Gastrocnemius medialis (tissue), 4 donors: ENCODE measurements around the gene RYR3. TPM values are rescaled to one million over a fixed set of nuclear protein-coding genes. Genes with fewer than 3 reads are reported as not detected.
A peak's percentile ranks its signal among the peaks of the same experiment; 100 is the strongest.

Source experiments
- ATAC-seq, 2 donors: fragments of 150-250 bp; one replicate each; pipeline ENCODE4 v1.9.1; 2016
- DNase-seq, 2 donors: peaks; one replicate each; pipeline ENCODE4 v3.0.0-alpha.2; 2019
- H3K27ac ChIP-seq, 4 donors: fragments of 200-600 bp; sonication (generic); 1 replicate in 1 of 4; 2 replicates in 3 of 4; pipeline ENCODE4 v1.5.1; 2016 to 2018; ENCODE audit warnings: mild to moderate bottlenecking in 2 of 4, moderate library complexity in 1 of 4
- H3K27me3 ChIP-seq, 3 donors: fragments of 200-600 bp; sonication (generic) in 2 of 3; 1 replicate in 1 of 3; 2 replicates in 2 of 3; pipeline versions ENCODE4 v1.5.1 to v1.6.0; 2016 to 2019; ENCODE audit warnings: mild to moderate bottlenecking in 1 of 3, moderate library complexity in 1 of 3
- H3K36me3 ChIP-seq, 2 donors: fragments of 200-600 bp; sonication (generic) in 1 of 2; one replicate each; pipeline ENCODE4 v1.5.1; 2017 to 2018
- H3K4me1 ChIP-seq, 2 donors: fragments of 200-600 bp; sonication (generic) in 1 of 2; one replicate each; pipeline ENCODE4 v1.5.1; 2016 to 2017; ENCODE audit warnings: mild to moderate bottlenecking in 2 of 2
- H3K4me3 ChIP-seq, 4 donors: fragments of 200-600 bp; sonication (generic) in 3 of 4; 1 replicate in 1 of 4; 2 replicates in 3 of 4; pipeline ENCODE4 v1.5.1; 2016 to 2019; ENCODE audit warnings: mild to moderate bottlenecking in 2 of 4
- H3K9me3 ChIP-seq, 3 donors: fragments of 200-600 bp; sonication (generic) in 2 of 3; 1 replicate in 1 of 3; 2 replicates in 2 of 3; pipeline ENCODE4 v1.5.1; 2016 to 2019
- CTCF ChIP-seq, 5 experiments: fragments of 450-650 bp in 3 of 5; fragments of 200-600 bp in 2 of 5; sonication (generic) in 2 of 5; IDR thresholded peaks in 4 of 5; conservative IDR thresholded peaks in 1 of 5; 1 replicate in 4 of 5; 2 replicates in 1 of 5; pipeline ENCODE4 v1.5.1; 2016 to 2019; ENCODE audit warnings: antibody characterized with exemption in 5 of 5, mild to moderate bottlenecking in 3 of 5, moderate library complexity in 3 of 5
- POLR2A ChIP-seq, 2 donors: fragments of 450-650 bp; IDR thresholded peaks; one replicate each; pipeline ENCODE4 v1.6.1; 2017; ENCODE audit warnings: antibody characterized with exemption in 2 of 2, mild to moderate bottlenecking in 2 of 2, moderate library complexity in 2 of 2
- in situ Hi-C, 4 donors: fragments of 200-750 bp; cut with MboI; loops; one replicate each; pipeline versions ENCODE4 v1.15.0 to v1.8.0; 2017; ENCODE audit warnings: low sequenced_read_pairs in 4 of 4
- intact Hi-C: fragments of 100-400 bp; cut with DNase I; formaldehyde crosslinking; loops from one replicate; pipeline ENCODE4 v1.15.1; 2023; ENCODE audit warnings: low total_unique reads
- total RNA-seq, 4 donors: library from RNA; depleted of rRNA; stranded (reverse); fragments of >200 nt; gene quantifications; one replicate each; pipeline versions ENCODE4 v1.1.0 to v1.2.3, GENCODE V29; 2016

Gene RYR3
- total RNA-seq, 4 donors from 2014 or later: 7.6 to 30.9 (median 20.6) TPM

DNA sequence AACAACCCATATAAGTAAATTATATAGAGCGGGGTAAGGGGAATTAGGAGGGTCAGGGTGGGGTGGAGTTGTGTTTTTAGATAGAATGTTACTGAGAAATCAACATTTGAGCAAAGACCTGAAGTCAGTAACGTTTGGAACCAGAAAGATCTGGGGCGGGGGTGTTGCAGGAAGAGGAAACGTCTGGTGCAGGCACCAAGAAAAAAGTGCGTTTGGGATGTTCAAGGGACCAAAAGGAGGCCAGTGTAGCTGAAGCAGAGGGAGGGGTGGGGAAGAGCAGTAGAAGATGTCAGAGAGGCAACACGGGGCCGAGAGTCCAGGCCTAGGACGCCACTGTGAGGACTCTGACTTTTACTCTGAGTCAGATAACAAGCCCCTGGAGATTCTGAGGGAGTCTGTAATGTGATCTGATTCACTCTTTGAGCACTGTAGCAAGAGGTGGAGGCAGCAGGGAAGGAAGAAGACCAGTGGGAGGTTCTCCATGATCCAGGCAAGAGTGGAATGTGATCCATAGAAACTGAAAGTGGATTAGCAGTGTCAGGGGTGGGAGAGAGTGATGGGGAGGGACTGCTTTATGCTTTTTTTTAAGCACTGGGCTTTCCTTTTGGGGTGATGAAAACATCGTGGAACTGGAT, 478.3 kb downstream of the RYR3 start:
- in situ Hi-C loops: no loop called here
- intact Hi-C loops: no loop called here
- no peak for ATAC-seq
- no peaks in the 10 kb centered on the region for H3K9me3 ChIP-seq
- DNase-seq: no peak
- H3K36me3 ChIP-seq: no peaks in the 10 kb centered on the region
- no peaks in the 10 kb centered on the region for H3K27me3 ChIP-seq
- H3K4me3 ChIP-seq: no peak overlapping the region
- no peak for TF ChIP-seq CTCF (IDR thresholded peaks at IDR 0.05 in 4 of 5, conservative IDR thresholded peaks at IDR 0.05 in 1 of 5)
- no peak for TF ChIP-seq POLR2A (IDR thresholded peaks at IDR 0.05)
- no peak overlapping the region for H3K27ac ChIP-seq
- H3K4me1 ChIP-seq: no peaks in the 10 kb centered on the region

GRCh38 chr15:33794453-33794852, 483.7 kb downstream of the RYR3 start:
- Histone ChIP-seq H3K4me3 (no peak overlapping the region), H3K36me3 (no peaks in the 10 kb centered on the region), H3K27ac (no peak overlapping the region), H3K4me1 (no peaks in the 10 kb centered on the region), H3K27me3 (no peaks in the 10 kb centered on the region), H3K9me3 (no peaks in the 10 kb centered on the region)
- in situ Hi-C loops (no loop called here), intact Hi-C loops (no loop called here)
- TF ChIP-seq CTCF (IDR thresholded peaks at IDR 0.05 in 4 of 5, conservative IDR thresholded peaks at IDR 0.05 in 1 of 5) (no peak), POLR2A (IDR thresholded peaks at IDR 0.05) (no peak)
- DNase-seq (no peak), ATAC-seq (no peak)

GRCh38 chr15:33795070-33795469, 484.3 kb downstream of the RYR3 start:
- in situ Hi-C loops: no loop called here
- H3K4me3 ChIP-seq: no peak overlapping the region
- no peak overlapping the region for H3K27ac ChIP-seq
- H3K9me3 ChIP-seq: no peaks in the 10 kb centered on the region
- intact Hi-C loops: no loop called here
- no peaks in the 10 kb centered on the region for H3K4me1 ChIP-seq
- H3K36me3 ChIP-seq: no peaks in the 10 kb centered on the region
- DNase-seq (no peak), ATAC-seq (no peak)
- no peaks in the 10 kb centered on the region for H3K27me3 ChIP-seq
- TF ChIP-seq POLR2A (IDR thresholded peaks at IDR 0.05) (no peak), CTCF (IDR thresholded peaks at IDR 0.05 in 4 of 5, conservative IDR thresholded peaks at IDR 0.05 in 1 of 5) (no peak)

- no peaks in the 10 kb centered on the region for H3K27me3 ChIP-seq
- ATAC-seq: no peak
- no peak for DNase-seq
- H3K4me3 ChIP-seq: no peak overlapping the region
- no peaks in the 10 kb centered on the region for H3K9me3 ChIP-seq
- in situ Hi-C loops (no loop called here), intact Hi-C loops (loop anchor here (2.0 kb wide), 1 partner anchor 63 kb away; no protein-coding TSS in a partner anchor)
- TF ChIP-seq CTCF (IDR thresholded peaks at IDR 0.05 in 4 of 5, conservative IDR thresholded peaks at IDR 0.05 in 1 of 5): no peak
- H3K4me1 ChIP-seq: peaks cover 14 to 15% of the 10 kb centered on the region in 2 donors
- H3K27ac ChIP-seq: no peak overlapping the region
- H3K36me3 ChIP-seq: no peaks in the 10 kb centered on the region
These were observed 486.9 kb downstream of the RYR3 start for GRCh38 chr15:33797651-33798050.

GRCh38 chr15:33801954-33802353, 491.2 kb downstream of the RYR3 start:
- in situ Hi-C loops: no loop called here
- DNase-seq (no peak), ATAC-seq (peak; percentile 52 to 78)
- Histone ChIP-seq H3K36me3 (no peaks in the 10 kb centered on the region), H3K4me1 (peaks cover 17 to 22% of the 10 kb centered on the region in 2 donors), H3K4me3 (no peak overlapping the region), H3K27me3 (no peaks in the 10 kb centered on the region), H3K9me3 (no peaks in the 10 kb centered on the region), H3K27ac (peak overlapping the region in 3 of 4 donors; percentile 2 to 42 (median 41))
- TF ChIP-seq POLR2A (IDR thresholded peaks at IDR 0.05) (no peak), CTCF (IDR thresholded peaks at IDR 0.05 in 4 of 5, conservative IDR thresholded peaks at IDR 0.05 in 1 of 5) (no peak)
- intact Hi-C loops: no loop called here
